Umbilical cord (tissue), 2 donors: Measurements from ENCODE around the gene SLC31A1. TPM values are rescaled to one million over a fixed set of nuclear protein-coding genes. Genes with fewer than 3 reads are reported as not detected.

Source experiments
- DNase-seq: peaks from one replicate; pipeline ENCODE4 v3.0.0-alpha.2; 2015; ENCODE audit warnings: low spot score
- total RNA-seq: library from RNA; depleted of rRNA; stranded (reverse); fragments of >200 nt; gene quantifications from one replicate; pipeline ENCODE4 v1.2.3, GENCODE V29; 2014; ENCODE audit warnings: low replicate concordance; ENCODE audit not compliant: insufficient read depth

Gene SLC31A1
- total RNA-seq, 1 donor from 2014 or later, result 11.8 TPM

GRCh38 chr9:113302792-113303418, 81.6 kb downstream of the SLC31A1 start, which contains the start of gene RNF183:
TSS of gene RNF183 (minus strand) at chr9:113303376. CDS start at chr9:113298184, 5,192 bp downstream.
- no peak for DNase-seq

DNA sequence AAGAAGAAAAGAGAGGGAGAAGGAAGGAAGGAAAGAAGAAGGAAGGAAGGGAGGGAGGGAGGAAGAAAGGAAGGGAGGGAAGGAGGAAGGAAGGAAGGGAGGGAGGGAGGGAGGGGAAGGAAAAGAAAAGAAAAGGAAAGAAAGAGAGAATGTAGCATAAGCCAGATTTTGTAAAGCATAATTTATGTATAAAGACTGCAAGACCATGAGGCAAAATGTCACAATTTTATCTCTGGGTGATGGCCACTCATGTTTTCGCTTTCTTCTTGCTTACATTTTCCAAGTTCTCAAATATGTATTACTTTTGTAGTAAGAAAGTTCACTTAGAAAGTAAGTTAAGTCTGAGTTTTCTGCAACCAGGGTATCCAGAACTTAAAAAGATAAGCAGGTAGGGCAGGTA, 85.2 kb downstream of the SLC31A1 start:
- no peak for DNase-seq

- no peak for DNase-seq
Measured at GRCh38 chr9:113307396-113307975, 86.1 kb downstream of the SLC31A1 start.

- DNase-seq, result peak; percentile 61
Measured at GRCh38 chr9:113309204-113309813, 88.0 kb downstream of the SLC31A1 start.

- DNase-seq, result no peak
Measured at GRCh38 chr9:113310538-113310937, 89.2 kb downstream of the SLC31A1 start.

DNA sequence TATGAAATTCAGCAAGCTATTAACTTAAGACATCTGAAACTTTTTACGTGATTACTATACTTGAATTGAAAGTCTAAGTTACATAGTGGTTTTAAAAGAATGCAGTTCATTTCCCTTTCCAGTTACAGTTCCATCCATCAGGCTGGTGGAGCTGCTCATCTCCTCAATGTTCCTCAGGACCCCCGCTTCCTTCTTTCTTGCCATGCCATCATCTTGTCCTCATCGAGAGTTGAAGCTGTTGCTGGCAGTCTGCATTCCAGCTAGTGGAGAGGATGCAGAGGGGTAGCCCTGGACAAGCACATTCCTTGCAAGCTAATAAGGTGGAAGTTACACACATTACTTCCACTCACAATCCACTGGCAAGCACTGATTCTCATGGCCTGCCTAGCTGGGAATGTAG, 90.6 kb downstream of the SLC31A1 start:
- DNase-seq, result no peak

DNA sequence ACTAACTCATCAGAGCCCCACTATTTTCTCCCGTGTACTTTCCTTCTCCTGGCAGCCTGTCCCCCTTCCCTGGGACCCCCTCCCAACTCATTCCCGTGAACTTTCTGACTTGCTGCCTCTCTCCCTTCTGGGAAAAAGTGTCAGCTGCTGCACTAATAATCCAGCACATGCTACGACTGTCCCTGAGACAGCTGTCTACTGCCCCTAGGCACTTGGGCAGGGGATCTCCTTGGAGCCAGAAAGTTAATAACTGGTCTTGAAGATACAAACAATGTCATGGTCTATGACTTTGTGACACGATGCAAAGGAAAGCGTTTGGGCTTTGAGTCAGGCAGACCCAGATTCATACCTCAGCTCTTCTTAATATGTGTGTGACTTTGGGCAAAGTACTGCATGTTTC, 91.9 kb downstream of the SLC31A1 start:
- no peak for DNase-seq

Other genes with a start within 250 kb of the SLC31A1 start
- gene ZNF883, start 209.4 kb upstream of the SLC31A1 start, total RNA-seq, result 1.7 TPM
- 7.9 TPM for gene ZFP37, start 164.8 kb upstream of the SLC31A1 start, total RNA-seq
- 8.9 TPM for gene SLC31A2, start 70.5 kb upstream of the SLC31A1 start, total RNA-seq
- gene FKBP15, start 267 bp upstream of the SLC31A1 start, total RNA-seq, result 17.8 TPM
- 35.2 TPM for gene CDC26, start 54.0 kb downstream of the SLC31A1 start, total RNA-seq
- gene PRPF4, start 54.1 kb downstream of the SLC31A1 start, total RNA-seq, result 26.0 TPM
- 3.4 TPM for gene RNF183, start 81.8 kb downstream of the SLC31A1 start, total RNA-seq
- 3.1 TPM for gene WDR31, start 118.7 kb downstream of the SLC31A1 start, total RNA-seq
- 2.6 TPM for gene BSPRY, start 128.0 kb downstream of the SLC31A1 start, total RNA-seq
- 12.5 TPM for gene HDHD3, start 155.4 kb downstream of the SLC31A1 start, total RNA-seq
- 28.6 TPM for gene ALAD, start 179.7 kb downstream of the SLC31A1 start, total RNA-seq
- 42.4 TPM for gene POLE3, start 189.1 kb downstream of the SLC31A1 start, total RNA-seq
- gene C9orf43, start 189.2 kb downstream of the SLC31A1 start, total RNA-seq, result 1.4 TPM
- 42.1 TPM for gene RGS3, start 242.2 kb downstream of the SLC31A1 start, total RNA-seq